HEK293 (cell line): ENCODE data around the gene CSF2RB.

Experiments
- CTCF ChIA-PET: fragments of 350-600 bp; formaldehyde crosslinking; extraction: SDS; loops from one replicate; lab custom pipeline; 2021; ENCODE audit warnings: antibody characterized with exemption; lab: Yijun Ruan, JAX
- POLR2A ChIA-PET: fragments of 300-600 bp; formaldehyde crosslinking; extraction: SDS; loops from one replicate; lab custom pipeline; 2020; ENCODE audit warnings: antibody characterized with exemption, inconsistent platforms; lab: Yijun Ruan, JAX
- H3K27ac ChIP-seq: fragments of 200-500 bp; sonication (Bioruptor generic); 2 replicates; pipeline ENCODE4 v1.5.1; 2014; ENCODE audit warnings: low read depth, low read length, control low read depth, inconsistent platforms; ENCODE audit errors: extremely low read depth
- H3K36me3 ChIP-seq, 2 experiments: fragments of 200-500 bp in 1 of 2; sonication (Bioruptor generic) in 1 of 2; 1 replicate in 1 of 2; 2 replicates in 1 of 2; pipeline ENCODE4 v1.5.1; 2014 to 2017; ENCODE audit warnings: inconsistent platforms in 2 of 2, low read length in 2 of 2; ENCODE audit not compliant: control insufficient read depth in 2 of 2, insufficient read depth in 1 of 2
- H3K4me1 ChIP-seq: fragments of 200-500 bp; sonication (Bioruptor generic); 2 replicates; pipeline ENCODE4 v1.5.1; 2014; ENCODE audit warnings: mild to moderate bottlenecking, low read length, inconsistent platforms; ENCODE audit not compliant: control insufficient read depth, insufficient read depth
- H3K4me3 ChIP-seq: 2 replicates; pipeline ENCODE4 v1.5.1; 2011; ENCODE audit warnings: low read depth, mild to moderate bottlenecking, control low read depth, low read length, moderate library complexity
- H3K9me3 ChIP-seq: fragments of 200-500 bp; sonication (Bioruptor generic); 2 replicates; pipeline ENCODE4 v1.5.1; 2014; ENCODE audit warnings: low read depth, low read length, inconsistent platforms; ENCODE audit not compliant: control insufficient read depth, insufficient read depth
- KLF8 ChIP-seq: fragments of 450-650 bp; formaldehyde crosslinking; IDR thresholded peaks from 2 replicates; pipeline ENCODE4 v1.5.1; 2016; ENCODE audit warnings: missing biosample characterization, missing genetic modification characterization
- MYNN ChIP-seq: fragments of 450-650 bp; formaldehyde crosslinking; IDR thresholded peaks from 2 replicates; pipeline ENCODE4 v1.5.1; 2016; ENCODE audit warnings: missing biosample characterization, missing genetic modification characterization, borderline replicate concordance
- PRDM1 ChIP-seq: fragments of 450-650 bp; formaldehyde crosslinking; IDR thresholded peaks from 2 replicates; pipeline ENCODE4; 2016; ENCODE audit warnings: missing biosample characterization, missing genetic modification characterization
- SP7 ChIP-seq: fragments of 450-650 bp; formaldehyde crosslinking; IDR thresholded peaks from 2 replicates; pipeline ENCODE4 v1.5.1; 2016; ENCODE audit warnings: missing biosample characterization, missing genetic modification characterization
- ZBTB49 ChIP-seq: fragments of 450-650 bp; formaldehyde crosslinking; IDR thresholded peaks from 2 replicates; pipeline ENCODE4 v1.5.1; 2016; ENCODE audit warnings: missing biosample characterization, missing genetic modification characterization, low read depth
- ZNF157 ChIP-seq: fragments of 450-650 bp; formaldehyde crosslinking; IDR thresholded peaks from 2 replicates; pipeline ENCODE4 v1.5.1; 2016; ENCODE audit warnings: missing biosample characterization, missing genetic modification characterization
- ZNF175 ChIP-seq: fragments of 450-650 bp; formaldehyde crosslinking; IDR thresholded peaks from 2 replicates; pipeline ENCODE4 v1.5.1; 2016; ENCODE audit warnings: missing biosample characterization, missing genetic modification characterization
- ZNF18 ChIP-seq: fragments of 450-650 bp; formaldehyde crosslinking; IDR thresholded peaks from 2 replicates; pipeline ENCODE4 v1.5.1; 2016; ENCODE audit warnings: missing biosample characterization, missing genetic modification characterization
- ZNF398 ChIP-seq: fragments of 450-650 bp; formaldehyde crosslinking; IDR thresholded peaks from 2 replicates; pipeline ENCODE4 v1.5.1; 2017; ENCODE audit warnings: missing biosample characterization, missing genetic modification characterization
- ZNF658 ChIP-seq: fragments of 450-650 bp; formaldehyde crosslinking; IDR thresholded peaks from 2 replicates; pipeline ENCODE4; 2016; ENCODE audit warnings: missing biosample characterization, missing genetic modification characterization
- ZNF830 ChIP-seq: fragments of 450-650 bp; IDR thresholded peaks from 2 replicates; pipeline ENCODE4 v1.5.0; 2018; ENCODE audit warnings: missing biosample characterization, missing genetic modification characterization, low read depth, mild to moderate bottlenecking, moderate library complexity
- ZSCAN23 ChIP-seq: fragments of 450-650 bp; formaldehyde crosslinking; IDR thresholded peaks from 2 replicates; pipeline ENCODE4 v1.5.1; 2016; ENCODE audit warnings: missing biosample characterization, missing genetic modification characterization
- TF ChIP-seq, protein P1 (sequence below): fragments of 450-650 bp; formaldehyde crosslinking; IDR thresholded peaks from 2 replicates; pipeline ENCODE4 v1.5.1; 2016; ENCODE audit warnings: missing biosample characterization, missing genetic modification characterization, borderline replicate concordance
- TF ChIP-seq, protein P2 (sequence below): fragments of 450-650 bp; formaldehyde crosslinking; IDR thresholded peaks from 2 replicates; pipeline ENCODE4 v1.5.1; 2016; ENCODE audit warnings: missing biosample characterization, missing genetic modification characterization
- TF ChIP-seq, protein P3 (sequence below): fragments of 450-650 bp; formaldehyde crosslinking; IDR thresholded peaks from 2 replicates; pipeline ENCODE4 v1.5.1; 2016; ENCODE audit warnings: missing biosample characterization, missing genetic modification characterization

The CSF2RB gene

GRCh38 chr22:36897611-36898010 lies 15.8 kb upstream of the CSF2RB start:
- POLR2A ChIA-PET: interaction anchor here (0.7 kb wide), 1 partner anchor 121 kb away, joined by 3 read pairs; the partner anchor contains the start of gene IFT27
- CTCF ChIA-PET: no interaction called here
- TF ChIP-seq ZNF830 (tag by site-specific recombination): no peak
- no peak overlapping the region for H3K4me3 ChIP-seq
- H3K4me1 ChIP-seq: no peaks in the 10 kb centered on the region
- H3K27ac ChIP-seq: no peak overlapping the region
- H3K36me3 ChIP-seq: no peaks in the 10 kb centered on the region
- H3K9me3 ChIP-seq: no peaks in the 10 kb centered on the region

DNA sequence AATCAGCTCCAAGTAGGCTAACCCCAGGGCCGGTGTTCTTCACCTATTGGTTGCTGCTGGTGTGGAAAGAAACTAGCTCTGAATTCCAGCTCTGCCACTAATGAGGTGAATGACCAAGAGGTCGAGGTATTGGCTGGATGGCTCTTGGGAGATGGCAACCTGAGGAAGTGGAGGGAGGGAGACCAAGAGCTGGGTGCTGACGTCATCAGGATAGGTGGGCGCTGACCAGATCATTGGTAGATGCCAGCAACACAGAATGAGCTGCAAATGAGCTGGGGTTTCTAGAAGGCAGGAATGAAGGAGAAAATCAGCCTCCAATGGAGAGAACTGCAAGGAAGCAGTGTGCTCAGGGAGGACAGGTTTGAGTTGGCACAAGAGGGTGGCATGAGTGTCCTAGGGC lies 14.7 kb upstream of the CSF2RB start:
- no peak overlapping the region for H3K27ac ChIP-seq
- no peaks in the 10 kb centered on the region for H3K4me1 ChIP-seq
- no peaks in the 10 kb centered on the region for H3K36me3 ChIP-seq
- H3K4me3 ChIP-seq: no peak overlapping the region
- ChIA-PET CTCF (no interaction called here), POLR2A (no interaction called here)
- no peaks in the 10 kb centered on the region for H3K9me3 ChIP-seq
- TF ChIP-seq ZNF658 (tag by site-specific recombination) (no peak), ZNF175 (no peak), ZBTB49 (tag by site-specific recombination) (no peak), ZNF398 (tag by site-specific recombination) (no peak), PRDM1 (tag by site-specific recombination) (no peak), MYNN (tag by site-specific recombination) (no peak), ZSCAN23 (no peak), KLF8 (tag by site-specific recombination) (no peak), ZNF18 (tag by site-specific recombination) (no peak), ZNF157 (no peak), SP7 (tag by site-specific recombination) (no peak)
- TF ChIP-seq, protein P1, sequence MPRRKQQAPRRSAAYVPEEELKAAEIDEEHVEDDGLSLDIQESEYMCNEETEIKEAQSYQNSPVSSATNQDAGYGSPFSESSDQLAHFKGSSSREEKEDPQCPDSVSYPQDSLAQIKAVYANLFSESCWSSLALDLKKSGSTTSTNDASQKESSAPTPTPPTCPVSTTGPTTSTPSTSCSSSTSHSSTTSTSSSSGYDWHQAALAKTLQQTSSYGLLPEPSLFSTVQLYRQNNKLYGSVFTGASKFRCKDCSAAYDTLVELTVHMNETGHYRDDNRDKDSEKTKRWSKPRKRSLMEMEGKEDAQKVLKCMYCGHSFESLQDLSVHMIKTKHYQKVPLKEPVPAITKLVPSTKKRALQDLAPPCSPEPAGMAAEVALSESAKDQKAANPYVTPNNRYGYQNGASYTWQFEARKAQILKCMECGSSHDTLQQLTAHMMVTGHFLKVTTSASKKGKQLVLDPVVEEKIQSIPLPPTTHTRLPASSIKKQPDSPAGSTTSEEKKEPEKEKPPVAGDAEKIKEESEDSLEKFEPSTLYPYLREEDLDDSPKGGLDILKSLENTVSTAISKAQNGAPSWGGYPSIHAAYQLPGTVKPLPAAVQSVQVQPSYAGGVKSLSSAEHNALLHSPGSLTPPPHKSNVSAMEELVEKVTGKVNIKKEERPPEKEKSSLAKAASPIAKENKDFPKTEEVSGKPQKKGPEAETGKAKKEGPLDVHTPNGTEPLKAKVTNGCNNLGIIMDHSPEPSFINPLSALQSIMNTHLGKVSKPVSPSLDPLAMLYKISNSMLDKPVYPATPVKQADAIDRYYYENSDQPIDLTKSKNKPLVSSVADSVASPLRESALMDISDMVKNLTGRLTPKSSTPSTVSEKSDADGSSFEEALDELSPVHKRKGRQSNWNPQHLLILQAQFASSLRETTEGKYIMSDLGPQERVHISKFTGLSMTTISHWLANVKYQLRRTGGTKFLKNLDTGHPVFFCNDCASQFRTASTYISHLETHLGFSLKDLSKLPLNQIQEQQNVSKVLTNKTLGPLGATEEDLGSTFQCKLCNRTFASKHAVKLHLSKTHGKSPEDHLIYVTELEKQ (tag by site-specific recombination): no peak
- TF ChIP-seq, protein P2, sequence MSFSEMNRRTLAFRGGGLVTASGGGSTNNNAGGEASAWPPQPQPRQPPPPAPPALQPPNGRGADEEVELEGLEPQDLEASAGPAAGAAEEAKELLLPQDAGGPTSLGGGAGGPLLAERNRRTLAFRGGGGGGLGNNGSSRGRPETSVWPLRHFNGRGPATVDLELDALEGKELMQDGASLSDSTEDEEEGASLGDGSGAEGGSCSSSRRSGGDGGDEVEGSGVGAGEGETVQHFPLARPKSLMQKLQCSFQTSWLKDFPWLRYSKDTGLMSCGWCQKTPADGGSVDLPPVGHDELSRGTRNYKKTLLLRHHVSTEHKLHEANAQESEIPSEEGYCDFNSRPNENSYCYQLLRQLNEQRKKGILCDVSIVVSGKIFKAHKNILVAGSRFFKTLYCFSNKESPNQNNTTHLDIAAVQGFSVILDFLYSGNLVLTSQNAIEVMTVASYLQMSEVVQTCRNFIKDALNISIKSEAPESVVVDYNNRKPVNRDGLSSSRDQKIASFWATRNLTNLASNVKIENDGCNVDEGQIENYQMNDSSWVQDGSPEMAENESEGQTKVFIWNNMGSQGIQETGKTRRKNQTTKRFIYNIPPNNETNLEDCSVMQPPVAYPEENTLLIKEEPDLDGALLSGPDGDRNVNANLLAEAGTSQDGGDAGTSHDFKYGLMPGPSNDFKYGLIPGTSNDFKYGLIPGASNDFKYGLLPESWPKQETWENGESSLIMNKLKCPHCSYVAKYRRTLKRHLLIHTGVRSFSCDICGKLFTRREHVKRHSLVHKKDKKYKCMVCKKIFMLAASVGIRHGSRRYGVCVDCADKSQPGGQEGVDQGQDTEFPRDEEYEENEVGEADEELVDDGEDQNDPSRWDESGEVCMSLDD (tag by site-specific recombination): no peak
- TF ChIP-seq, protein P3, sequence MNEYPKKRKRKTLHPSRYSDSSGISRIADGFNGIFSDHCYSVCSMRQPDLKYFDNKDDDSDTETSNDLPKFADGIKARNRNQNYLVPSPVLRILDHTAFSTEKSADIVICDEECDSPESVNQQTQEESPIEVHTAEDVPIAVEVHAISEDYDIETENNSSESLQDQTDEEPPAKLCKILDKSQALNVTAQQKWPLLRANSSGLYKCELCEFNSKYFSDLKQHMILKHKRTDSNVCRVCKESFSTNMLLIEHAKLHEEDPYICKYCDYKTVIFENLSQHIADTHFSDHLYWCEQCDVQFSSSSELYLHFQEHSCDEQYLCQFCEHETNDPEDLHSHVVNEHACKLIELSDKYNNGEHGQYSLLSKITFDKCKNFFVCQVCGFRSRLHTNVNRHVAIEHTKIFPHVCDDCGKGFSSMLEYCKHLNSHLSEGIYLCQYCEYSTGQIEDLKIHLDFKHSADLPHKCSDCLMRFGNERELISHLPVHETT (tag by site-specific recombination): no peak
